NCI-H187 treated with DMSO at 0.1 percent for 48 hours (cell line): ENCODE results near the gene PLK3.
A peak's percentile ranks its signal among the peaks of the same experiment; 100 is the strongest.
"Not testable (repeated sequence)": the region's sequence is repeated elsewhere in the genome, so short reads cannot be mapped to it uniquely, and the experiment has no call there.

Experiments used
- DNase-seq: peaks from one replicate; lab custom pipeline; 2025; lab: John Stamatoyannopoulos, UW

The PLK3 gene

GRCh38 chr1:44799770-44800584, at the start of gene PLK3:
Gene PLK3, plus strand, starts transcription at chr1:44800377. Its CDS starts 87 bp downstream, at chr1:44800464.
- DNase-seq, result peak; percentile 93

GRCh38 chr1:44757420-44757819, 42.8 kb upstream of the PLK3 start:
- DNase-seq, result no peak

- no peak for DNase-seq
Observed at GRCh38 chr1:44759077-44759476, 41.1 kb upstream of the PLK3 start.

GRCh38 chr1:44760876-44761275, 39.3 kb upstream of the PLK3 start:
- no peak for DNase-seq

- DNase-seq, result not testable (repeated sequence)
Observed at GRCh38 chr1:44766421-44766820, 33.8 kb upstream of the PLK3 start.

- peak; percentile 69 for DNase-seq
Observed at GRCh38 chr1:44775078-44775929, 24.9 kb upstream of the PLK3 start, which contains the start of gene RPS8. Gene RPS8, plus strand, starts transcription at chr1:44775540. Its CDS starts 57 bp downstream, at chr1:44775597.

GRCh38 chr1:44775930-44776729, 24.0 kb upstream of the PLK3 start:
- DNase-seq, result no peak

GRCh38 chr1:44776730-44777068, 23.5 kb upstream of the PLK3 start:
- DNase-seq, result no peak

GRCh38 chr1:44777547-44777946, 22.6 kb upstream of the PLK3 start:
- DNase-seq, result no peak

GRCh38 chr1:44777969-44778635, 22.1 kb upstream of the PLK3 start:
- DNase-seq, result no peak

GRCh38 chr1:44778705-44779576, 21.2 kb upstream of the PLK3 start:
- no peak for DNase-seq

- DNase-seq, result no peak
Observed at GRCh38 chr1:44780583-44781121, 19.5 kb upstream of the PLK3 start.

GRCh38 chr1:44783697-44784093, 16.5 kb upstream of the PLK3 start:
- DNase-seq, result no peak

- no peak for DNase-seq
Observed at GRCh38 chr1:44784094-44785028, 15.8 kb upstream of the PLK3 start.

DNA sequence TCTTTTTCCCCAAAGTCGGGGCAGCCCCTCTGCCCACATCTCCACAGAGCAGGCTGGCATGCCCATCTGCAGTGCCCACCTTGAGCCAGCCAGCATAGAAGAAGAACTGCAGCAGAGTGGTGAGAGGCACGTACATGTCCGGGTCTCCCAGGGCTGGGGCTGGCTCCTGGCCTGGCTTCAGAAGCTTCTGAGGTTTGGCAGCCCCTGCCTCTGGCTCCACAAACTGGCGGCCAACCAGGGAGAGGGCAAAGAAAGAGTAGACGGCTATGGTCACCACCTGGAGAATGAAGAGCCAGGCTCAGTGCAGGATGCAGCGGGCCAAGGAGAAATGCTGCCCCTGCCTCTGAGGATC, 15.2 kb upstream of the PLK3 start:
- no peak for DNase-seq

- DNase-seq, result no peak
Observed at GRCh38 chr1:44785501-44786137, 14.6 kb upstream of the PLK3 start.

DNA sequence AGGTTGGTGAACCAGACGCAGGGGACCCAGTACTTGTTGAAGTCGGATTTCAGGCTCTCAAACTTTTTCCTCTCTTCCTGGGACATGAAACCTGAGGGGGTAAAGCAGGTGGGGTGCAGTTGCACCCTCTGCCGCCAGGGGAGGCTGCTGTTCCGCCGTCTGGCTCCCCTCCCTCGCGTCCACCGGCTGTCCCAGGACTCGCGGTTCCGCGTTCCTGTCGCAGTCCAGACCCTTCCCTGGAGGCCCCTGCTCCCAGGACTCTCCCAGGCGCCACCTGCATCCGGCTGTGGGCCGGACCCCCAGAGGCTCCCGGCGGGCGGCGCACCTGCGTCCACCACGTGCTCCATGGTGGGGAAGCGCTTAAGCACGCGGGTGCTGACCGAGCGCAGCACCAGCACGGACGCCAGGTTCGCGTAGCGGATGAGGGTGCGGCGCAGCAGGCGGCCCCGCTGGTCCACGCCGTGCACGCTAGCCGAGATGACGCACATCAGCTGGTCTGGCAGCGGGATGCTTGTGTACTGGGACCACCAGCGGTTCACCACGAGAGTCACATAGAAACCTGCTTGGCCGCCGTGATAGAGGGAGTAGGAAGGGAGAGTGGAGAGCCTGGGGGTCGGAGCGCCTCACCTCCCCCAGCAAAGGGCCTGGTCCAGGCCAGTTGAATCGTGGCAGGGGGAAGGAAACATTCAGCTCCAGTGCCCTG, 13.9 kb upstream of the PLK3 start:
- no peak for DNase-seq

- no peak for DNase-seq
Observed at GRCh38 chr1:44786841-44787426, 13.2 kb upstream of the PLK3 start.
